Liver (tissue), 3 donors: ENCODE results near the gene CRAMP1.

Experiments
- FOXA2 ChIP-seq: IDR thresholded peaks from 2 replicates; pipeline ENCODE4 v1.6.1; 2016; ENCODE audit warnings: antibody characterized with exemption
- HNF4A ChIP-seq, 2 donors: conservative IDR thresholded peaks; 2 replicates each; pipeline ENCODE4 v1.6.1; 2016; ENCODE audit warnings: antibody characterized with exemption in 2 of 2, mild to moderate bottlenecking in 2 of 2
- HNF4G ChIP-seq: IDR thresholded peaks from 2 replicates; pipeline ENCODE4 v1.6.1; 2016; ENCODE audit warnings: antibody characterized with exemption
- RAD21 ChIP-seq, 2 donors: IDR thresholded peaks; 2 replicates each; pipeline ENCODE4 v1.6.1; 2016; ENCODE audit warnings: antibody characterized with exemption in 2 of 2, mild to moderate bottlenecking in 2 of 2
- RXRA ChIP-seq, 2 donors: IDR thresholded peaks; 2 replicates each; pipeline ENCODE4 v1.6.1; 2017 to 2018; ENCODE audit warnings: antibody characterized with exemption in 2 of 2, mild to moderate bottlenecking in 1 of 2
- SP1 ChIP-seq: IDR thresholded peaks from 2 replicates; pipeline ENCODE4 v1.6.1; 2018; ENCODE audit warnings: antibody characterized with exemption, mild to moderate bottlenecking
- TAF1 ChIP-seq: conservative IDR thresholded peaks from 2 replicates; pipeline ENCODE4 v1.6.1; 2016; ENCODE audit warnings: antibody characterized with exemption, mild to moderate bottlenecking
- YY1 ChIP-seq: IDR thresholded peaks from 2 replicates; pipeline ENCODE4 v1.6.1; 2016; ENCODE audit warnings: antibody characterized with exemption, mild to moderate bottlenecking
- TF ChIP-seq, protein P1 (sequence below): fragments of 150-350 bp; IDR thresholded peaks from 2 replicates; pipeline ENCODE4 v1.5.1; 2017; ENCODE audit warnings: improper control_type of control experiment, low read depth, low read length; ENCODE audit not compliant: missing input control
- TF ChIP-seq, protein P2 (sequence below): IDR thresholded peaks from 2 replicates; pipeline ENCODE4 v1.6.1; 2016; ENCODE audit warnings: antibody characterized with exemption
- TF ChIP-seq, protein P3 (sequence below): IDR thresholded peaks from 2 replicates; pipeline ENCODE4 v1.6.1; 2016; ENCODE audit warnings: antibody characterized with exemption
- TF ChIP-seq, protein P4 (sequence below): IDR thresholded peaks from 2 replicates; pipeline ENCODE4 v1.6.1; 2016; ENCODE audit warnings: antibody characterized with exemption
- TF ChIP-seq, protein P5 (sequence below): IDR thresholded peaks from 2 replicates; pipeline ENCODE4 v1.6.1; 2016; ENCODE audit warnings: antibody characterized with exemption, mild to moderate bottlenecking
- donor health status: healthy.
- donor health status: healthy.

DNA sequence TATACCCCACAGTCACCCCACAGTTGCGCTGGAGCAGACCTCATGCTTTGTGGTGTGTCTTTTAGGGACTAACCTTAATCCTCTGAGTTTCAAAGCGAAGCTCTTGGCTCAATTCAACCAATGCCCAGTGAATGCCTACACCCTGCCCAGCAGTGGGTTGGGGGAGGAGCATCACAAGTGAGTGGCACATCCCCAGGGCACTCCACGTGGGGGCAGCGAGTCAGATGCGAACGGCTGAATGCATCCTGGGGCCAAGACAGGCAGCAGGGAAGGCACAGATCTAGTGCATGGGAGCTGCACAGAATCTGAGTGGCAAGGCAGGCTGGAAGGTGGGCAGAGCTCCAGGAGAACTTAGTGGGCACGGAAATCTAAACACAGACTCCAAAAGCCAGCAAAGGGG, 39.5 kb upstream of the CRAMP1 start:
- TF ChIP-seq, protein P1, sequence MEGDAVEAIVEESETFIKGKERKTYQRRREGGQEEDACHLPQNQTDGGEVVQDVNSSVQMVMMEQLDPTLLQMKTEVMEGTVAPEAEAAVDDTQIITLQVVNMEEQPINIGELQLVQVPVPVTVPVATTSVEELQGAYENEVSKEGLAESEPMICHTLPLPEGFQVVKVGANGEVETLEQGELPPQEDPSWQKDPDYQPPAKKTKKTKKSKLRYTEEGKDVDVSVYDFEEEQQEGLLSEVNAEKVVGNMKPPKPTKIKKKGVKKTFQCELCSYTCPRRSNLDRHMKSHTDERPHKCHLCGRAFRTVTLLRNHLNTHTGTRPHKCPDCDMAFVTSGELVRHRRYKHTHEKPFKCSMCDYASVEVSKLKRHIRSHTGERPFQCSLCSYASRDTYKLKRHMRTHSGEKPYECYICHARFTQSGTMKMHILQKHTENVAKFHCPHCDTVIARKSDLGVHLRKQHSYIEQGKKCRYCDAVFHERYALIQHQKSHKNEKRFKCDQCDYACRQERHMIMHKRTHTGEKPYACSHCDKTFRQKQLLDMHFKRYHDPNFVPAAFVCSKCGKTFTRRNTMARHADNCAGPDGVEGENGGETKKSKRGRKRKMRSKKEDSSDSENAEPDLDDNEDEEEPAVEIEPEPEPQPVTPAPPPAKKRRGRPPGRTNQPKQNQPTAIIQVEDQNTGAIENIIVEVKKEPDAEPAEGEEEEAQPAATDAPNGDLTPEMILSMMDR = no peak
- TF ChIP-seq TAF1 (no peak), YY1 (no peak), RAD21 (IDR thresholded peaks at IDR 0.05) (no peak), SP1 (no peak), RXRA (IDR thresholded peaks at IDR 0.05) (no peak), FOXA2 (no peak), HNF4A (conservative IDR thresholded peaks at IDR 0.05) (no peak), HNF4G (no peak)
- TF ChIP-seq, protein P2, sequence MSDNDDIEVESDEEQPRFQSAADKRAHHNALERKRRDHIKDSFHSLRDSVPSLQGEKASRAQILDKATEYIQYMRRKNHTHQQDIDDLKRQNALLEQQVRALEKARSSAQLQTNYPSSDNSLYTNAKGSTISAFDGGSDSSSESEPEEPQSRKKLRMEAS = no peak
- TF ChIP-seq, protein P3, sequence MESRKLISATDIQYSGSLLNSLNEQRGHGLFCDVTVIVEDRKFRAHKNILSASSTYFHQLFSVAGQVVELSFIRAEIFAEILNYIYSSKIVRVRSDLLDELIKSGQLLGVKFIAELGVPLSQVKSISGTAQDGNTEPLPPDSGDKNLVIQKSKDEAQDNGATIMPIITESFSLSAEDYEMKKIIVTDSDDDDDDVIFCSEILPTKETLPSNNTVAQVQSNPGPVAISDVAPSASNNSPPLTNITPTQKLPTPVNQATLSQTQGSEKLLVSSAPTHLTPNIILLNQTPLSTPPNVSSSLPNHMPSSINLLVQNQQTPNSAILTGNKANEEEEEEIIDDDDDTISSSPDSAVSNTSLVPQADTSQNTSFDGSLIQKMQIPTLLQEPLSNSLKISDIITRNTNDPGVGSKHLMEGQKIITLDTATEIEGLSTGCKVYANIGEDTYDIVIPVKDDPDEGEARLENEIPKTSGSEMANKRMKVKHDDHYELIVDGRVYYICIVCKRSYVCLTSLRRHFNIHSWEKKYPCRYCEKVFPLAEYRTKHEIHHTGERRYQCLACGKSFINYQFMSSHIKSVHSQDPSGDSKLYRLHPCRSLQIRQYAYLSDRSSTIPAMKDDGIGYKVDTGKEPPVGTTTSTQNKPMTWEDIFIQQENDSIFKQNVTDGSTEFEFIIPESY = no peak
- TF ChIP-seq, protein P4, sequence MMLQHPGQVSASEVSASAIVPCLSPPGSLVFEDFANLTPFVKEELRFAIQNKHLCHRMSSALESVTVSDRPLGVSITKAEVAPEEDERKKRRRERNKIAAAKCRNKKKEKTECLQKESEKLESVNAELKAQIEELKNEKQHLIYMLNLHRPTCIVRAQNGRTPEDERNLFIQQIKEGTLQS = no peak
- TF ChIP-seq, protein P5, sequence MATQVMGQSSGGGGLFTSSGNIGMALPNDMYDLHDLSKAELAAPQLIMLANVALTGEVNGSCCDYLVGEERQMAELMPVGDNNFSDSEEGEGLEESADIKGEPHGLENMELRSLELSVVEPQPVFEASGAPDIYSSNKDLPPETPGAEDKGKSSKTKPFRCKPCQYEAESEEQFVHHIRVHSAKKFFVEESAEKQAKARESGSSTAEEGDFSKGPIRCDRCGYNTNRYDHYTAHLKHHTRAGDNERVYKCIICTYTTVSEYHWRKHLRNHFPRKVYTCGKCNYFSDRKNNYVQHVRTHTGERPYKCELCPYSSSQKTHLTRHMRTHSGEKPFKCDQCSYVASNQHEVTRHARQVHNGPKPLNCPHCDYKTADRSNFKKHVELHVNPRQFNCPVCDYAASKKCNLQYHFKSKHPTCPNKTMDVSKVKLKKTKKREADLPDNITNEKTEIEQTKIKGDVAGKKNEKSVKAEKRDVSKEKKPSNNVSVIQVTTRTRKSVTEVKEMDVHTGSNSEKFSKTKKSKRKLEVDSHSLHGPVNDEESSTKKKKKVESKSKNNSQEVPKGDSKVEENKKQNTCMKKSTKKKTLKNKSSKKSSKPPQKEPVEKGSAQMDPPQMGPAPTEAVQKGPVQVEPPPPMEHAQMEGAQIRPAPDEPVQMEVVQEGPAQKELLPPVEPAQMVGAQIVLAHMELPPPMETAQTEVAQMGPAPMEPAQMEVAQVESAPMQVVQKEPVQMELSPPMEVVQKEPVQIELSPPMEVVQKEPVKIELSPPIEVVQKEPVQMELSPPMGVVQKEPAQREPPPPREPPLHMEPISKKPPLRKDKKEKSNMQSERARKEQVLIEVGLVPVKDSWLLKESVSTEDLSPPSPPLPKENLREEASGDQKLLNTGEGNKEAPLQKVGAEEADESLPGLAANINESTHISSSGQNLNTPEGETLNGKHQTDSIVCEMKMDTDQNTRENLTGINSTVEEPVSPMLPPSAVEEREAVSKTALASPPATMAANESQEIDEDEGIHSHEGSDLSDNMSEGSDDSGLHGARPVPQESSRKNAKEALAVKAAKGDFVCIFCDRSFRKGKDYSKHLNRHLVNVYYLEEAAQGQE = no peak
